GM18505 (cell line): ENCODE results near the gene TBX3.

Experiments used
- ATAC-seq: cut with Tn5 transposase; IDR thresholded peaks from one replicate; pipeline ENCODE4 v1.9.1; 2021; ENCODE audit not compliant: unreplicated experiment
- POLR2A ChIP-seq: IDR thresholded peaks from 4 replicates; pipeline ENCODE4 v1.6.1; 2011; ENCODE audit warnings: borderline replicate concordance; ENCODE audit not compliant: insufficient read depth, insufficient read length; ENCODE audit errors: extremely low read depth

The TBX3 gene

GRCh38 chr12:114690267-114691135 is 6.5 kb upstream of the TBX3 start:
- no peak for TF ChIP-seq POLR2A
- no peak for ATAC-seq

- TF ChIP-seq POLR2A: no peak
- no peak for ATAC-seq
Observed at GRCh38 chr12:114689075-114689994, 5.4 kb upstream of the TBX3 start.

GRCh38 chr12:114688256-114688845 is 4.4 kb upstream of the TBX3 start:
- ATAC-seq: no peak

GRCh38 chr12:114687802-114688201 is 3.8 kb upstream of the TBX3 start:
- no peak for TF ChIP-seq POLR2A

More at GRCh38 chr12:114688256-114688845, 4.4 kb upstream of the TBX3 start:
- TF ChIP-seq POLR2A: no peak

GRCh38 chr12:114686773-114687500 is 3.0 kb upstream of the TBX3 start:
- ATAC-seq: no peak
- no peak for TF ChIP-seq POLR2A

More at GRCh38 chr12:114687802-114688201, 3.8 kb upstream of the TBX3 start:
- ATAC-seq: no peak

- no peak for ATAC-seq
- no peak for TF ChIP-seq POLR2A
Observed at GRCh38 chr12:114686426-114686772, 2.4 kb upstream of the TBX3 start.

GRCh38 chr12:114685869-114686268 is 1.9 kb upstream of the TBX3 start:
- ATAC-seq: no peak
- no peak for TF ChIP-seq POLR2A

GRCh38 chr12:114685320-114685781 is 1.4 kb upstream of the TBX3 start:
- ATAC-seq: no peak
- TF ChIP-seq POLR2A: no peak

GRCh38 chr12:114684870-114685273 is 897 bp upstream of the TBX3 start:
- TF ChIP-seq POLR2A: no peak
- ATAC-seq: no peak

- ATAC-seq: no peak
- no peak for TF ChIP-seq POLR2A
Observed at GRCh38 chr12:114683709-114684097, 272 bp downstream of the TBX3 start.

- no peak for ATAC-seq
- no peak for TF ChIP-seq POLR2A
Observed at GRCh38 chr12:114682785-114683708, 928 bp downstream of the TBX3 start.

GRCh38 chr12:114682106-114682784 is 1.7 kb downstream of the TBX3 start:
- no peak for TF ChIP-seq POLR2A
- no peak for ATAC-seq
